ENCODE results near the gene ANXA10. TPM values are rescaled to one million over a fixed set of nuclear protein-coding genes. Genes with fewer than 3 reads are reported as not detected.
"Not testable (repeated sequence)": the region's sequence is repeated elsewhere in the genome, so short reads cannot be mapped to it uniquely, and the experiment has no call there.

Gene ANXA10
- total RNA-seq, 2 donors from 2014 or later = not detected

DNA sequence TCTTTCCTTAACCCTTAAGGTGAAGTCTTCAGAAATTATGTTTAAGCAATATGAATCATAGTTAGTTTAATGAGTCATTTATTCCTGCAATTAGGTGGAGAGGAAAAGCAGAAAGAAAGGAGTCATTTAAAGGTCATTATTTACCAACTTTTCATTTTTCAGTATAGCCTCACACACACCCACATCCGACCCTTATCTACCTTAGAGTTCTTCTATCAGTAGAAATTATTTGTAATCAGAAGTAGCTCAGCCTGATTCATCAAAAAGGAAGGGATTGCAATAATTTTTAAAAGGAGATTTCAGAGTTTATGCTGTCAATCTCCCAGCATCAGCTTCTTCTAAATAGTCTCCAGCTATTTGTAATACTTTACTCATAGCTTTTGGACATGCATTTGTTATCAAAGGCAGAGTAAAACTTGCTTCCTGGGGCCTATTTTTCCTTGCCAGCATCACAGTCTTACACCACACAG lies 5.9 kb downstream of the ANXA10 start:
- no peaks in the 10 kb centered on the region for H3K27me3 ChIP-seq (replicated peaks; ENCODE audit: insufficient read depth)
- TF ChIP-seq, protein P1, sequence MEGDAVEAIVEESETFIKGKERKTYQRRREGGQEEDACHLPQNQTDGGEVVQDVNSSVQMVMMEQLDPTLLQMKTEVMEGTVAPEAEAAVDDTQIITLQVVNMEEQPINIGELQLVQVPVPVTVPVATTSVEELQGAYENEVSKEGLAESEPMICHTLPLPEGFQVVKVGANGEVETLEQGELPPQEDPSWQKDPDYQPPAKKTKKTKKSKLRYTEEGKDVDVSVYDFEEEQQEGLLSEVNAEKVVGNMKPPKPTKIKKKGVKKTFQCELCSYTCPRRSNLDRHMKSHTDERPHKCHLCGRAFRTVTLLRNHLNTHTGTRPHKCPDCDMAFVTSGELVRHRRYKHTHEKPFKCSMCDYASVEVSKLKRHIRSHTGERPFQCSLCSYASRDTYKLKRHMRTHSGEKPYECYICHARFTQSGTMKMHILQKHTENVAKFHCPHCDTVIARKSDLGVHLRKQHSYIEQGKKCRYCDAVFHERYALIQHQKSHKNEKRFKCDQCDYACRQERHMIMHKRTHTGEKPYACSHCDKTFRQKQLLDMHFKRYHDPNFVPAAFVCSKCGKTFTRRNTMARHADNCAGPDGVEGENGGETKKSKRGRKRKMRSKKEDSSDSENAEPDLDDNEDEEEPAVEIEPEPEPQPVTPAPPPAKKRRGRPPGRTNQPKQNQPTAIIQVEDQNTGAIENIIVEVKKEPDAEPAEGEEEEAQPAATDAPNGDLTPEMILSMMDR (IDR thresholded peaks at IDR 0.05) = no peak
- TF ChIP-seq POLR2AphosphoS5 (IDR thresholded peaks at IDR 0.05) (no peak), POLR2A (IDR thresholded peaks at IDR 0.05) (no peak)
- intact Hi-C loops (cut with DNase I) = no loop called here
- H3K4me1 ChIP-seq (replicated peaks) = no peaks in the 10 kb centered on the region
- no peak overlapping the region for H3K27ac ChIP-seq
- no peaks in the 10 kb centered on the region for H3K9me3 ChIP-seq
- H3K4me3 ChIP-seq = no peak overlapping the region
- DNase-seq (ENCODE audit: low spot score) = no peak
- WGBS = 56% methylated on average over 1 of the region's 1 CpG
- no peaks in the 10 kb centered on the region for H3K36me3 ChIP-seq

DNA sequence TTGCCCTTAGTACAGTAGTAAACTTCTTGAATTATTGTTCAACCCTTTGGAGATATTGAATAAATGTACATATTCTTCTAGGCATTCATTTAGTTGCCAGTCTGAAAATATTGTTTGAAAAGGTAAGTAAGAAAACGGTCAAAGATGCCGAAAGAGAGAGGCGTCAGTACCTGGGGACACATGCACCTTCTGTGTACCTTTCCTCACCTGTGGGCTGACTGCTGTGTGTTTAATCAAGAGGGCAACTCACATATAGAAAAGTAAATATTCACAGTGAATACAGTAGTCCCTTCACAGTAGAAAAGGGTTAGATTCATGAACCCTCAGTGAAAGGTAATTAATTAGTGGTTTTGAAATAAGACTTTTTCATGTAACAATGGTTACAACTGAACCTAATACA lies 6.9 kb downstream of the ANXA10 start:
- TF ChIP-seq POLR2A (IDR thresholded peaks at IDR 0.05) (no peak), POLR2AphosphoS5 (IDR thresholded peaks at IDR 0.05) (no peak)
- TF ChIP-seq, protein P1 (IDR thresholded peaks at IDR 0.05) = no peak
- Histone ChIP-seq H3K36me3 (no peaks in the 10 kb centered on the region), H3K4me1 (replicated peaks) (no peaks in the 10 kb centered on the region), H3K27me3 (replicated peaks; ENCODE audit: insufficient read depth) (no peaks in the 10 kb centered on the region), H3K4me3 (no peak overlapping the region), H3K9me3 (no peaks in the 10 kb centered on the region), H3K27ac (no peak overlapping the region)
- WGBS = 86% methylated on average over 3 of the region's 3 CpGs
- intact Hi-C loops (cut with DNase I) = no loop called here
- no peak for DNase-seq (ENCODE audit: low spot score)

DNA sequence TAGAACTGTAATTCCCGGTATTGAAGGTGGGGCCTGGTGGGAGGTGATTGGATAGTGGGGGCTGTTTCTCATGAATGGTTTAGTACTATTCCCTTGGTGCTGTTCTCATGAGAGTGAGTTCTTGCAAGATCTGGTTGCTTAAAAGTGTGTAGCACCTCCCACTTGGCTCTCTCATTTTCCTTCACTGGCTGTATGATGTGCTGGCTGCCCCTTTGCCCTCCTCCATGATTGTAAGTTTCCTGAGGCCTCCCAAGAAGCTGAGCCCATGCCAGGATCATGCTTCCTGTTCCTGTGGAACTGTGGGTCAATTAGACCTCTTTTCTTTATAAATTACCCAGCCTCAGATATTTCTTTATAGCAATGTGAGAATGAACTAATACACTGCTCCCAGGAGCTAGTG lies 8.7 kb downstream of the ANXA10 start:
- no peak for DNase-seq (ENCODE audit: low spot score)
- intact Hi-C loops (cut with DNase I) = no loop called here
- 97% methylated on average over 1 of the region's 1 CpG for WGBS
- Histone ChIP-seq H3K27ac (no peak overlapping the region), H3K4me1 (replicated peaks) (no peaks in the 10 kb centered on the region), H3K27me3 (replicated peaks; ENCODE audit: insufficient read depth) (no peaks in the 10 kb centered on the region), H3K9me3 (no peaks in the 10 kb centered on the region), H3K36me3 (no peaks in the 10 kb centered on the region), H3K4me3 (no peak overlapping the region)
- TF ChIP-seq, protein P1 (IDR thresholded peaks at IDR 0.05) = no peak
- TF ChIP-seq POLR2AphosphoS5 (IDR thresholded peaks at IDR 0.05) (no peak), POLR2A (IDR thresholded peaks at IDR 0.05) (no peak)

DNA sequence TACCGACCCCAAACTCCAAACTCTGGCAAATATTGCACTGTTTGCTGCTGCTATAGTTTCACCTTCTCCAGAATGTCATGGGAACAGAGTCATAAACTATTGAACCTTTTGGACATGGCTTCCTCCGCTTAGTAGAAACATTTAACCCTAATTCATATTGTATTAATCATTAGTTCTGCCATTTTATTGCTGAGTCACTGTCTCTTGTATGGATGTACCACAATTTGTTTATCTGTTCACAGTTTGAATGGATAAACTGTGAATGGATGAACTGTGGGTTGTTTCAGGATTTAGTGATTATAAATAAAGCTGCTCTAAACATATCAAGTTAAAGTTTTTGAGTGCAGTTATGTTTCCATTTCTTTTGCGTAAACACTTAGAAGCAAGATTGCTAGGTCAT lies 10.1 kb downstream of the ANXA10 start:
- Histone ChIP-seq H3K27ac (no peak overlapping the region), H3K4me3 (no peak overlapping the region), H3K27me3 (replicated peaks; ENCODE audit: insufficient read depth) (no peaks in the 10 kb centered on the region), H3K9me3 (no peaks in the 10 kb centered on the region), H3K4me1 (replicated peaks) (no peaks in the 10 kb centered on the region), H3K36me3 (no peaks in the 10 kb centered on the region)
- WGBS = 91% methylated on average over 3 of the region's 3 CpGs
- TF ChIP-seq, protein P1 (IDR thresholded peaks at IDR 0.05) = no peak
- TF ChIP-seq POLR2AphosphoS5 (IDR thresholded peaks at IDR 0.05) = no peak
- TF ChIP-seq POLR2A (IDR thresholded peaks at IDR 0.05) = no peak
- intact Hi-C loops (cut with DNase I) = no loop called here
- DNase-seq (ENCODE audit: low spot score) = no peak

DNA sequence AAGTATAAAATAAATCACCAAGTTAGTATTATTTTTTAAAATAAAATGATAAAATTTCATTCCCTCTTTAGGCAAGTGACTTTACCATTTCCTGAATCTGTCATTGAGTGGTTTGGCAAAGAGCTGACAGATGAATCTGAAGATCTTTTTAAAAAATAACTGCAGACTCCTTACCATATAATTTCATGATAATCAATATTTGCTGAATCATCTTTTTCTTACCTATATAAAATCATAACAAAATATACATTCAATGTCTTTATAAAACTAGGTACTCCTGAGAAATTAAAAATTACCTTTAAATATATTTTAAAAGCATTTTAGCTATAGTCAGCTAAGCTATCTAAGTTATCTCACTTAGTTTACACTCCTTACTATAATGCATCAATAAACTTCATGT lies 17.2 kb downstream of the ANXA10 start:
- Histone ChIP-seq H3K36me3 (no peaks in the 10 kb centered on the region), H3K27me3 (replicated peaks; ENCODE audit: insufficient read depth) (no peaks in the 10 kb centered on the region)
- intact Hi-C loops (cut with DNase I) = no loop called here

DNA sequence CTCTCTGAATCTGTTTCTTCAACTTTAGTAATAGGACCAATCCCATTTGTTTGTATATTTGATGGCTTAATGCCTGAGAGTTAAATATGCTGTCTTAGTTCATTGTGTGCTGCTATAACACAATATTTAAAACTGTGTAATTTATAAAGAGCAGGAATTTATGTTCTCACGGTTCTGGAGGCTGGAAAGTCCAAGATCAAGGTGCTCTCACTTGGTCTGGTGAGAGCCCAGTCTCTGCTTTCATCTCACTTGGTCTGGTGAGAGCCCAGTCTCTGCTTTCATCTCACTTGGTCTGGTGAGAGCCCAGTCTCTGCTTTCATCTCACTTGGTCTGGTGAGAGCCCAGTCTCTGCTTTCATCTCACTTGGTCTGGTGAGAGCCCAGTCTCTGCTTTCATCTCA lies 20.7 kb downstream of the ANXA10 start:
- DNase-seq (ENCODE audit: low spot score); H3K4me1 ChIP-seq (replicated peaks); H3K27me3 ChIP-seq (replicated peaks; ENCODE audit: insufficient read depth); H3K9me3 ChIP-seq; H3K27ac ChIP-seq; intact Hi-C loops (cut with DNase I); H3K36me3 ChIP-seq; H3K4me3 ChIP-seq: not testable (repeated sequence)
- WGBS = 76% methylated on average over 1 of the region's 1 CpG

More for the DNA sequence above, 17.2 kb downstream of the ANXA10 start:
- H3K27ac ChIP-seq = no peak overlapping the region
- H3K9me3 ChIP-seq = no peaks in the 10 kb centered on the region
- DNase-seq (ENCODE audit: low spot score) = no peak
- TF ChIP-seq, protein P1 (IDR thresholded peaks at IDR 0.05) = no peak
- TF ChIP-seq POLR2AphosphoS5 (IDR thresholded peaks at IDR 0.05) = no peak
- no peak for TF ChIP-seq POLR2A (IDR thresholded peaks at IDR 0.05)
- no peak overlapping the region for H3K4me3 ChIP-seq
- no peaks in the 10 kb centered on the region for H3K4me1 ChIP-seq (replicated peaks)
